Mesenchymal stem cell (in vitro differentiated cells and primary cell): ENCODE data around the gene MYG1.

ENCODE experiments used
- DNase-seq: peaks from one replicate; pipeline ENCODE4 v3.0.0-alpha.2; 2013
- H2AFZ ChIP-seq: one replicate; pipeline ENCODE4 v1.6.1; 2013; ENCODE audit warnings: low read depth, mild to moderate bottlenecking, control low read depth, inconsistent platforms, low read length, moderate library complexity
- H2AK5ac ChIP-seq: 2 replicates; pipeline ENCODE4 v1.6.1; 2013; ENCODE audit warnings: low read length, moderate library complexity, mild to moderate bottlenecking, inconsistent platforms; ENCODE audit not compliant: severe bottlenecking
- H2BK120ac ChIP-seq: one replicate; pipeline ENCODE4 v1.6.1; 2013; ENCODE audit warnings: low read depth, mild to moderate bottlenecking, inconsistent platforms, low read length, moderate library complexity
- H2BK12ac ChIP-seq, 2 experiments: one replicate each; pipeline ENCODE4 v1.6.1; 2013; ENCODE audit warnings: inconsistent platforms in 2 of 2, low read length in 2 of 2, mild to moderate bottlenecking in 2 of 2, moderate library complexity in 2 of 2, control low read depth in 1 of 2
- H2BK15ac ChIP-seq: one replicate; pipeline ENCODE4 v1.6.1; 2013; ENCODE audit warnings: mild to moderate bottlenecking, low read depth, inconsistent platforms; ENCODE audit not compliant: poor library complexity, severe bottlenecking
- H2BK5ac ChIP-seq: 2 replicates; pipeline ENCODE4 v1.6.1; 2013; ENCODE audit warnings: low read depth, mild to moderate bottlenecking, low read length, control low read depth, inconsistent platforms; ENCODE audit not compliant: poor library complexity, severe bottlenecking
- H3K14ac ChIP-seq, 2 experiments: one replicate each; pipeline ENCODE4 v1.6.1; 2013; ENCODE audit warnings: inconsistent platforms in 2 of 2, low read length in 2 of 2, control low read depth in 1 of 2, mild to moderate bottlenecking in 1 of 2, moderate library complexity in 1 of 2
- H3K18ac ChIP-seq, 2 experiments: one replicate each; pipeline ENCODE4 v1.6.1; 2013; ENCODE audit warnings: inconsistent platforms in 2 of 2, low read length in 2 of 2, control low read depth in 1 of 2, low read depth in 1 of 2, mild to moderate bottlenecking in 1 of 2
- H3K23ac ChIP-seq, 2 experiments: one replicate each; pipeline ENCODE4 v1.6.1; 2013; ENCODE audit warnings: inconsistent platforms in 2 of 2, low read length in 2 of 2, mild to moderate bottlenecking in 2 of 2, moderate library complexity in 2 of 2, control low read depth in 1 of 2
- H3K27ac ChIP-seq: 2 replicates; pipeline ENCODE4 v1.5.1; 2013; ENCODE audit warnings: mild to moderate bottlenecking, moderate library complexity, low read length, control low read depth, inconsistent platforms; ENCODE audit not compliant: poor library complexity, severe bottlenecking
- H3K27me3 ChIP-seq, 2 experiments: 2 replicates each; pipeline versions ENCODE4 v1.6.1 to v1.7.0; 2013; ENCODE audit warnings: low read length in 2 of 2, mild to moderate bottlenecking in 2 of 2, moderate library complexity in 2 of 2, control low read depth in 1 of 2, inconsistent platforms in 1 of 2; ENCODE audit not compliant: control insufficient read depth in 1 of 2, insufficient read depth in 1 of 2
- H3K36me3 ChIP-seq, 2 experiments: 2 replicates each; pipeline versions ENCODE4 v1.6.1 to v1.7.0; 2013; ENCODE audit warnings: low read length in 2 of 2, control low read depth in 1 of 2, inconsistent platforms in 1 of 2, low read depth in 1 of 2, mild to moderate bottlenecking in 1 of 2; ENCODE audit not compliant: insufficient read depth in 2 of 2, control insufficient read depth in 1 of 2
- H3K4ac ChIP-seq, 2 experiments: one replicate each; pipeline ENCODE4 v1.6.1; 2013; ENCODE audit warnings: inconsistent platforms in 2 of 2, low read length in 2 of 2, mild to moderate bottlenecking in 2 of 2, moderate library complexity in 2 of 2, control low read depth in 1 of 2, low read depth in 1 of 2
- H3K4me1 ChIP-seq: 2 replicates; pipeline ENCODE4 v1.6.1; 2013; ENCODE audit warnings: low read depth, low read length, control low read depth; ENCODE audit not compliant: control insufficient read depth, insufficient read depth
- H3K4me2 ChIP-seq: 2 replicates; pipeline ENCODE4 v1.6.1; 2013; ENCODE audit warnings: low read length, mild to moderate bottlenecking, inconsistent platforms; ENCODE audit not compliant: poor library complexity, severe bottlenecking
- H3K4me3 ChIP-seq, 2 experiments: 2 replicates each; pipeline versions ENCODE4 v1.5.1 to v1.7.0; 2013; ENCODE audit warnings: low read length in 2 of 2, mild to moderate bottlenecking in 2 of 2, control low read depth in 1 of 2, low read depth in 1 of 2; ENCODE audit not compliant: insufficient read depth in 1 of 2
- H3K79me1 ChIP-seq: replicated peaks from 2 replicates; pipeline ENCODE4 v1.6.1; 2013; ENCODE audit warnings: mild to moderate bottlenecking, control low read depth, low read length, inconsistent platforms; ENCODE audit not compliant: poor library complexity, severe bottlenecking
- H3K9ac ChIP-seq: 2 replicates; pipeline ENCODE4 v1.7.0; 2013; ENCODE audit warnings: mild to moderate bottlenecking, low read length, moderate library complexity
- H3K9me3 ChIP-seq: 2 replicates; pipeline ENCODE4 v1.7.0; 2013; ENCODE audit warnings: mild to moderate bottlenecking, low read length; ENCODE audit not compliant: control insufficient read depth
- H4K8ac ChIP-seq: one replicate; pipeline ENCODE4 v1.6.1; 2013; ENCODE audit warnings: inconsistent platforms, mild to moderate bottlenecking, low read length, moderate library complexity
- H4K91ac ChIP-seq: one replicate; pipeline ENCODE4 v1.6.1; 2013; ENCODE audit warnings: mild to moderate bottlenecking, low read length, inconsistent platforms
- WGBS: methylation state at CpG from one replicate; pipeline ENCODE4 v1.1.7; 2013; ENCODE audit warnings: mixed read lengths; 5-methylcytosine and 5-hydroxymethylcytosine counted together

Gene MYG1

GRCh38 chr12:53268630-53269562 is 30.6 kb upstream of the MYG1 start:
- Histone ChIP-seq H4K8ac (no peak overlapping the region), H3K27ac (no peak overlapping the region), H3K4me1 (peaks cover 12% of the 10 kb centered on the region), H3K9me3 (no peaks in the 10 kb centered on the region), H3K4ac (no peak overlapping the region), H2BK15ac (no peak overlapping the region), H3K23ac (no peak overlapping the region), H3K14ac (no peak overlapping the region), H2AK5ac (no peak overlapping the region), H2BK12ac (no peak overlapping the region), H3K79me1 (peaks cover 25% of the 10 kb centered on the region), H3K36me3 (no peaks in the 10 kb centered on the region), H3K27me3 (no peaks in the 10 kb centered on the region), H3K4me3 (peak overlapping the region; percentile 84 to 90), H3K18ac (no peak overlapping the region), H4K91ac (no peak overlapping the region), H2BK120ac (no peak overlapping the region), H2BK5ac (no peak overlapping the region), H2AFZ (peak overlapping the region; percentile 43), H3K4me2 (peak overlapping the region; percentile 97), H3K9ac (peak overlapping the region; percentile 84)
- peak; percentile 18 for DNase-seq
- 70% methylated on average over 19 of the region's 20 CpGs for WGBS

- Histone ChIP-seq H2AK5ac (no peak overlapping the region), H4K8ac (no peak overlapping the region), H4K91ac (no peak overlapping the region), H3K18ac (no peak overlapping the region), H3K23ac (no peak overlapping the region), H2BK5ac (no peak overlapping the region), H3K27me3 (no peaks in the 10 kb centered on the region), H3K4ac (no peak overlapping the region), H3K14ac (no peak overlapping the region), H3K4me1 (peaks cover 7% of the 10 kb centered on the region), H3K4me3 (no peak overlapping the region), H3K4me2 (no peak overlapping the region), H2BK15ac (no peak overlapping the region), H3K9ac (no peak overlapping the region), H2BK12ac (no peak overlapping the region), H3K79me1 (peaks cover 29% of the 10 kb centered on the region), H2BK120ac (no peak overlapping the region), H3K9me3 (no peaks in the 10 kb centered on the region), H2AFZ (no peak overlapping the region), H3K27ac (no peak overlapping the region), H3K36me3 (peaks cover 2 to 13% of the 10 kb centered on the region in 2 experiments)
- no peak for DNase-seq
- WGBS = over 99% methylated on average over 5 of the region's 5 CpGs
These were observed 25.1 kb upstream of the MYG1 start for GRCh38 chr12:53274445-53274844.

- H3K14ac ChIP-seq = no peak overlapping the region
- H3K4me1 ChIP-seq = peaks cover 3% of the 10 kb centered on the region
- no peak overlapping the region for H2BK15ac ChIP-seq
- H3K4me3 ChIP-seq = no peak overlapping the region
- H3K23ac ChIP-seq = no peak overlapping the region
- no peak overlapping the region for H2AFZ ChIP-seq
- H4K8ac ChIP-seq = no peak overlapping the region
- 98% methylated on average over 11 of the region's 11 CpGs for WGBS
- no peaks in the 10 kb centered on the region for H3K27me3 ChIP-seq
- H3K9ac ChIP-seq = no peak overlapping the region
- no peak overlapping the region for H3K4ac ChIP-seq
- peaks cover 5 to 17% of the 10 kb centered on the region in 2 experiments for H3K36me3 ChIP-seq
- no peak overlapping the region for H3K4me2 ChIP-seq
- H3K27ac ChIP-seq = no peak overlapping the region
- no peak overlapping the region for H2BK5ac ChIP-seq
- no peak overlapping the region for H2BK12ac ChIP-seq
- peaks cover 14% of the 10 kb centered on the region for H3K79me1 ChIP-seq
- no peaks in the 10 kb centered on the region for H3K9me3 ChIP-seq
- H2AK5ac ChIP-seq = no peak overlapping the region
- DNase-seq = no peak
- H2BK120ac ChIP-seq = no peak overlapping the region
- peak overlapping the region; percentile 25 for H4K91ac ChIP-seq
- no peak overlapping the region for H3K18ac ChIP-seq
These were observed 23.0 kb upstream of the MYG1 start for GRCh38 chr12:53276511-53276910.

GRCh38 chr12:53277981-53278380 is 21.5 kb upstream of the MYG1 start:
- Histone ChIP-seq H3K4me3 (no peak overlapping the region), H3K36me3 (peaks cover 17 to 23% of the 10 kb centered on the region in 2 experiments), H2BK120ac (no peak overlapping the region), H3K79me1 (peaks cover 7% of the 10 kb centered on the region), H3K4me1 (no peaks in the 10 kb centered on the region), H3K14ac (no peak overlapping the region), H4K91ac (no peak overlapping the region), H3K9ac (no peak overlapping the region), H2BK12ac (no peak overlapping the region), H3K9me3 (no peaks in the 10 kb centered on the region), H3K4ac (no peak overlapping the region), H2AFZ (no peak overlapping the region), H2BK5ac (no peak overlapping the region), H4K8ac (no peak overlapping the region), H2BK15ac (no peak overlapping the region), H3K18ac (no peak overlapping the region), H3K4me2 (no peak overlapping the region), H2AK5ac (no peak overlapping the region), H3K27me3 (no peaks in the 10 kb centered on the region), H3K23ac (no peak overlapping the region), H3K27ac (no peak overlapping the region)
- no peak for DNase-seq
- WGBS = 99% methylated on average over 9 of the region's 9 CpGs
